Endometrium (tissue), 2 donors: ENCODE results near the gene ITPRID1.
"Not testable (repeated sequence)": the region's sequence is repeated elsewhere in the genome, so short reads cannot be mapped to it uniquely, and the experiment has no call there.

Experiments
- FAIRE-seq: peaks from 2 replicates; lab custom pipeline; 2012; peaks lifted over from hg19 to GRCh38; lab: Jason Lieb, UNC
- donor health status: control.
- donor health status: control.

ITPRID1 gene

GRCh38 chr7:31516680-31517502, 3.0 kb downstream of the ITPRID1 start:
- FAIRE-seq, result no peak

DNA sequence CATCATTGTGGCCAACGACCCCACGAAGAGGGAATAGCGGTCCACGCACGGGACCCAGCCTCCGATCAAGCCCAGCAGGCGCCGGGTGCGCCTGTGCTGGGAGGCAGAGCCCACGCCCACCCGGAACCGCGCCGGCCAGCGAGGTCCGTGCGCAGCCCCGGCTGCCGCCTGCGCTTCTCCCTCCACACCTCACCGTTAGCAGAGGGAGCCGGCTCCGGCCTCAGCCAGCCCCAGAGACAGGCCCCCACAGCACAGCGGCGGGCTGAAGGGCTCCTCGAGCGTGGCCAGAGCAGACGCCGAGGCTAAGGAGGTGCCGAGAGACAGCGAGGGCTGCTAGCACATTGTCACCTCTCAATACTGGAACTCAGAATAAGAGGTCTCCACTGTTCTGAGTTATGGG, 3.6 kb downstream of the ITPRID1 start:
- FAIRE-seq, result no peak

DNA sequence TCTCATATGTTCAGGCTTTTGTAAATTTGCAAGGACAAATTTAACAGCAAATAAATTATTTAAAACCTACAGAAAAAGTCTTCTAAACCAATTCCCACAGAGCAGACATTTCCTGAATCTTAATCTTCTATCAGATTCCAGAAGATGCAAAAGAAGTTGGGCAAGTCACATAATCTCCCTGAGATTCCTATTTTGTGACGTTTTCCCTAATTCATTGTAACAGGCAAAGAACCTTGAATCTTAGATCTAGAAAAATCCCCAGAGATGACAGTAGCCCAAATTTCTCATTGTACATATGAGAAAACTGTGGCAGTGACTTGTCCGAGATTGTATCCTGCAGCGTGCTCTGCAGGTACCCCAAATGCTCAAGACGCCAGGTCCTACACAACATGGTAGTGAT, 4.9 kb downstream of the ITPRID1 start:
- FAIRE-seq, result no peak

GRCh38 chr7:31521336-31522010, 7.6 kb downstream of the ITPRID1 start:
- no peak for FAIRE-seq

GRCh38 chr7:31526864-31527263, 13.0 kb downstream of the ITPRID1 start:
- FAIRE-seq, result no peak

DNA sequence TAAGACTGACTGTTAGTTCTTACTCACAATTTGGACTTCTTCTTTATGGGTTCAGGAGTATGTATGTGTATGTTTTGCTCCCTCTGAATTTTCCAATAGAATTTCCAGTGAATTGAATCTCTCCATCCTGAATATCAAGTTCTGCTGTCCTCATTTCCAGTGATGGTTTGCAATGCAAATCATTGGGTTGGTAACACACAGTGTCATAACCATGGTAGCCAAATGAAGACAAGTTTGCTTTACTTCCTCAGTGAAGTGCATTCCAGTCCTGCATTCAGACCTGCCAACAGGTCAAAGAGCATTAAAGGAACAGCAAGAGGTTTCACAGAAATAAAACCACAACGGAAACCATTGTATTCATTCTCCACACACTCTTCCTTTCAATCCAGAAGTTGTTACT, 15.2 kb downstream of the ITPRID1 start:
- no peak for FAIRE-seq

GRCh38 chr7:31540651-31541185, 26.8 kb downstream of the ITPRID1 start:
- not testable (repeated sequence) for FAIRE-seq

DNA sequence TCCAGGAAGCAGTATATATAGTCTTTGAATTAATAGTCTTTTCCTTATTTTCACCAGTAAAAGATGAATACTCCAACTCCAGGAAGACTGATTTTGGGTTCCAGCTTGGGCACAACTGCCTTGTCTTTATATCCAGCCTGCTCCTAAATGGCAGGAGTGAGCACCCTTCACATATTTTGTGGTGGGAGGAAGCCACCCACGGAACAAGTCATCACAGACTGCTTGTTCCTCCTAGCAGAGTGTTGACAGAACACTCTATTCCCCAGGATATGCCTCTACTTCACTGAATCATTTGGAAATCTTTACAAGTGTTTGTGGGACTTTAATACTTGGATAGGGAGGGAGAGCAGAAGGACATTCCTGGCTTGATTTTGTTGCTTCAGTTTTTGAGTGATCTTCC, 31.7 kb downstream of the ITPRID1 start:
- FAIRE-seq, result no peak

GRCh38 chr7:31549611-31550010, 35.7 kb downstream of the ITPRID1 start:
- FAIRE-seq, result no peak

- FAIRE-seq, result no peak
Measured at GRCh38 chr7:31550432-31550831, 36.5 kb downstream of the ITPRID1 start.

DNA sequence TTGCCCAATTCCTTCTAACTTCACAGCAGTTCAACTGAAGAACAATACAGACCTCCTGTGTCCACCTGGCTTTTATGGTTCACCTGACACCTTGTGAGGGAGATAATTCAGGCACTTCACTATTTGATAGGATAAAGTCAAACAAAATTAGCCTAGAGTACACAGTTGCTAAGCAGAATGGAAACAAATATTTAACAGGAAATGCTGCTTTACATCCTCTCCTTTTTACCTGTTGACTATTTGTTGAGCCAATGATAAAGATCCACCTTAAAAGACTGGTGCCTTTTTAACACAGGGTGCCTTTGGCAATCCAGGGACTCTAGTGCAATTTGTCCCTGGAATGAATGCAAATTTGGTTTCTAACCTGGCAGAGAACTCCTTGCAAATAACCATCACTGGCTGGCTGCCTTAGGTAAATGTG, 39.8 kb downstream of the ITPRID1 start:
- no peak for FAIRE-seq

- no peak for FAIRE-seq
Measured at GRCh38 chr7:31562002-31562401, 48.1 kb downstream of the ITPRID1 start.

DNA sequence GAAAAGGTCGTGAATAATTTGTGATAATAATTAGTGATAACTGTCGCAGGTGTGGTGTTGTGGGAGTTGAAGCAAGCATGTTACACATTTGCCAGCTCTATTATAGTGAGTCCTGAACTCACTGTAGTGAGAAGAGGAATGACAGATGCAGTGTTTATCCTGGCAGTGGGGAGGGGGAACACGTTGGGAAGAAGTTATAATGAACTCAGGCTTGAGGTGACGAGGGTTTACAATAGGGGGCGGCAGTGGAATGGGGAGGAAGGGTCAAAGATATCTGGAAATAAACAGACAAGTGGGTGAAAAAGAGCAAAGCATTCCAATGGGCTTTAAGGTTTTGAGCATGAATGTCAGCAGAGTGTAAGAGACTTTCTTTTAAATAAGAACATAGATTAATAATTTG, 49.6 kb downstream of the ITPRID1 start:
- FAIRE-seq, result no peak

- FAIRE-seq, result no peak
Measured at GRCh38 chr7:31563951-31564350, 50.1 kb downstream of the ITPRID1 start.

DNA sequence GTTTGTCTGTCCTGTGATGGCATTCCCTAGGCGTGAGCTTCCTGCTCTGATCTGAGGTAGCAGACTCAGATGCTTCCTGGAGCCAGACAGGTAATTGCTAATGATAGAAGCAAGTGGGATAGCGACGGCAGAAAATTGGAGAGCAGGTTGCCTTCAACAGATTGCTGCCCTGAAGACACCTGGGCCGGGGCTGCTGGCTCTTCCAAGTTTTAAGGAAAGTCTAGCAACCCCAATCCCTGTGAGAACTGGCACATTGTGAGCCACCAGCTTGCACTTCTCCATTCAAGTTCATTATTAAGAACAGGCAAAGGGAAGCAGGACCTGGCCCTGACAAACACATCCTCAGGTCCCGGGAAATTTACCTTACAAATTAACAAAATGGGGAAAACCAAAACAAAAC, 50.8 kb downstream of the ITPRID1 start:
- no peak for FAIRE-seq

- FAIRE-seq, result no peak
Measured at GRCh38 chr7:31569528-31569927, 55.6 kb downstream of the ITPRID1 start.

- FAIRE-seq, result no peak
Measured at GRCh38 chr7:31583526-31583925, 69.6 kb downstream of the ITPRID1 start.

GRCh38 chr7:31583942-31584341, 70.1 kb downstream of the ITPRID1 start:
- no peak for FAIRE-seq

- FAIRE-seq, result no peak
Measured at GRCh38 chr7:31595390-31595789, 81.5 kb downstream of the ITPRID1 start.

DNA sequence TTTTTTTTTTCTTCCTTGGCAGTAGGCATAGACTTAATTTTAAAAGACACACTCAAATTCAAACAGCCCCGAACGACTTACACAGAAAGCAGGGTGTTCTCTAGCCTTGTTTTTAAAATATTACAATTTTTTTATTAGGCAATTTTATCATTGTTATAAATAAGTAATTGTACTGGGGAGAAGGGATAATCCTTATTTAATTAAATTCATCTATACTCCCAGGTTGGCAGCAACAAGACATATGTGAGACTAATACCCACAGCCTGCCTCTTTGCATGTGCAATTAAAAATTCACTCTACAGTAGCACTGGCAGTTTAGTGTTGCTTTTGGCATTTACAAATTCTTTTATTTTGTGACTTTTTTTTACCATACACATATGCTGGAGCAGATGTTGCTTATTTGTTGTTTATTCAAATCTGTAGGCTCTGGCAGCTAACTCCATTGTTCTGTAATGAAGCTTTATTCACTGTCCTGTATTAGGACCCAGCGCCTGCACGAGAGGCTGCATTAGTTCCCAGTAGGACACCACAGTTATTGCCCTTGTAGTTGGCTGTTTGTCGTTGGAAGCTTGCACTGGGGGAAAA, 88.2 kb downstream of the ITPRID1 start:
- FAIRE-seq, result no peak

DNA sequence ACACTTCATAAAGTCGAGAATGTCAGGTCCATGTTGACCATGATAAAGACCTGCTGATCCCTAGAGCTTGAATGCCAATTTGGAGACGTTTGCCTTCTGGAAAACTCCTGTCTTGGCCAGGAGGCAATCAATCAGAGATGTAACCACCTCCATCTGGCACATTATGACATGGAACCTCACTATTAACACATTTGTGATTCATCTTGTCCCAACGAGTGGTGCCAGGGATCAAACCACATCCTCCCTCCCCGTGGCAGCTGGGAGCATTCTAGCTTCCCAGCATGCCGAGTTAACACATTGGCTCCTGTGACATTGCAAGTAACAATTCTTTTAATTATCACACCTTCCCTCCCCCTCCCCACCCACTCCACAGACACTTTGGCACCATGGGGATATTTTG, 89.2 kb downstream of the ITPRID1 start:
- no peak for FAIRE-seq

DNA sequence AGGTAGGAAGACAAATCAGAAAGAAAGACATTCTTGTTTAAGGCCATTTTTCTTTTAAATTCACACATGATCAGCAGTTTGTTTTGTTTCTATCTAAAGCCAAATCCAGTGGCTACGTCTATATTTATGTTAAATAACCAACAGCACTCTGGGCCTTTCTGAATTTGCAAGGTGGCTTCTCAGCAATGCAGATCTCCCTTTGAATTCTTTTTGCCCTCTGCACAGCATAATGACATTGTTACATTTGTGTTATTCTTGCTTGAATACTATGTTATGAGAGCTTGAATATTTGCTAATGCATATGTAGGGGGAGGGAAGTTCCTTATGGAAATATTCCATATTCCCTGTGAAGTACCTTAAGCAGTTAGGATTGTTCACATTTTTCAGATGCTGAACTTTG, 99.7 kb downstream of the ITPRID1 start:
- FAIRE-seq, result no peak

GRCh38 chr7:31633467-31633866, 119.6 kb downstream of the ITPRID1 start:
- FAIRE-seq, result no peak
